Lung (tissue), 12 donors: Measurements from ENCODE around the gene ATP8A1. TPM values are rescaled to one million over a fixed set of nuclear protein-coding genes. Genes with fewer than 3 reads are reported as not detected.

Source experiments
- ATAC-seq: fragments of 200-7000 bp; cut with Tn5 transposase; one replicate; pipeline ENCODE4 v1.9.1; 2020; ENCODE audit warnings: moderate number of reproducible peaks; ENCODE audit not compliant: insufficient read depth, low FRiP score
- DNase-seq, 3 donors: peaks; one replicate each; pipeline ENCODE4 v3.0.0-alpha.2; 2013 to 2017
- H3K27ac ChIP-seq, 2 donors: one replicate each; pipeline ENCODE4 v1.5.1; 2013; ENCODE audit warnings: mild to moderate bottlenecking in 2 of 2, moderate library complexity in 2 of 2, control low read depth in 1 of 2, inconsistent platforms in 1 of 2, low read depth in 1 of 2, low read length in 1 of 2
- H3K27me3 ChIP-seq, 3 donors: one replicate each; pipeline ENCODE4 v1.5.1; 2013; ENCODE audit warnings: low read length in 2 of 3; ENCODE audit not compliant: control insufficient read depth in 3 of 3, insufficient read depth in 3 of 3
- H3K36me3 ChIP-seq, 4 donors: one replicate each; pipeline ENCODE4 v1.5.1; 2013; ENCODE audit warnings: low read length in 4 of 4, mild to moderate bottlenecking in 1 of 4, moderate library complexity in 1 of 4; ENCODE audit not compliant: control insufficient read depth in 4 of 4, insufficient read depth in 4 of 4
- H3K4me1 ChIP-seq, 5 donors: one replicate each; pipeline ENCODE4 v1.5.1; 2013; ENCODE audit warnings: low read length in 5 of 5, mild to moderate bottlenecking in 2 of 5, moderate library complexity in 1 of 5; ENCODE audit not compliant: control insufficient read depth in 5 of 5, insufficient read depth in 5 of 5
- H3K4me3 ChIP-seq: one replicate; pipeline ENCODE4 v1.5.1; 2013; ENCODE audit warnings: mild to moderate bottlenecking, control low read depth, moderate library complexity
- H3K9ac ChIP-seq, 2 donors: one replicate each; pipeline ENCODE4 v1.5.1; 2013; ENCODE audit warnings: low read length in 2 of 2, control low read depth in 1 of 2; ENCODE audit not compliant: insufficient read depth in 1 of 2
- H3K9me3 ChIP-seq, 4 donors: one replicate each; pipeline ENCODE4 v1.5.1; 2013; ENCODE audit warnings: low read length in 3 of 4, mild to moderate bottlenecking in 1 of 4, moderate library complexity in 1 of 4; ENCODE audit not compliant: control insufficient read depth in 4 of 4, insufficient read depth in 3 of 4
- WGBS, 2 donors: extraction: QIAGEN DNeasy Blood & Tissue Kit; methylation state at CpG; one replicate each; pipeline ENCODE4 v1.1.7; 2013; 5-methylcytosine and 5-hydroxymethylcytosine counted together
- polyA plus RNA-seq, 2 donors: library from polyadenylated mRNA; stranded (reverse); fragments of 200-250 nt; gene quantifications; one replicate each; pipeline ENCODE4 v1.2.1, GENCODE V29; 2013
- total RNA-seq, 2 donors: library from RNA; depleted of rRNA in 1 of 2; stranded (reverse); fragments of >200 nt in 1 of 2; gene quantifications; one replicate each; pipeline ENCODE4 v1.2.1, GENCODE V29; 2014 to 2021
- TF ChIP-seq, protein P1 (sequence below): IDR thresholded peaks from 2 replicates; pipeline ENCODE4 v1.5.1; 2012; ENCODE audit warnings: mild to moderate bottlenecking; ENCODE audit errors: control extremely low read depth, extremely low read depth
- donor health status: control.
- donor health status: control.
- donor health status: Bipolar disorder and iron deficiency.
- donor health status: healthy.
- donor health status: DM: yes; HTN: yes; CAD: no.

Gene ATP8A1
- total and polyA plus RNA-seq, 4 donors: 13.8 to 297 (median 48.9) TPM

DNA sequence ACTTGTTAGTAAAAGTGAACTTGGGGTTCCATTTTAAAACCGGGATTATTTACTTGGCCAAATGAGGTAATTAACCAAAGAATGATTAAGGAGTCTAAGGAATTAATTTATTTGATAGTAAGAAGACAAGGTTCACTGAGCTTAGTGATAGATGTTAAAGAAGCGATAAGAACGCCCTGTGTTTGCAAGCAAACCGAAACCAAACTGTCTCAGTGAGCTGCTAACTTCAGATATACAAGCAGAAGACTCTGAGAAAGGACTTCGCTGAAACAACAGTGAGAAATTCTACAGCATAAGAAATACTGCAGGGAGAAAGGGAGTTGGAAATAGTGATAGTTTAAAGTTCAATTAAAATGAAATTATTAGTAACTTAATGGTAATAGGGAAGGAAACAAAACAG lies 297.2 kb downstream of the ATP8A1 start:
- H3K4me3 ChIP-seq: no peak overlapping the region
- TF ChIP-seq, protein P1, sequence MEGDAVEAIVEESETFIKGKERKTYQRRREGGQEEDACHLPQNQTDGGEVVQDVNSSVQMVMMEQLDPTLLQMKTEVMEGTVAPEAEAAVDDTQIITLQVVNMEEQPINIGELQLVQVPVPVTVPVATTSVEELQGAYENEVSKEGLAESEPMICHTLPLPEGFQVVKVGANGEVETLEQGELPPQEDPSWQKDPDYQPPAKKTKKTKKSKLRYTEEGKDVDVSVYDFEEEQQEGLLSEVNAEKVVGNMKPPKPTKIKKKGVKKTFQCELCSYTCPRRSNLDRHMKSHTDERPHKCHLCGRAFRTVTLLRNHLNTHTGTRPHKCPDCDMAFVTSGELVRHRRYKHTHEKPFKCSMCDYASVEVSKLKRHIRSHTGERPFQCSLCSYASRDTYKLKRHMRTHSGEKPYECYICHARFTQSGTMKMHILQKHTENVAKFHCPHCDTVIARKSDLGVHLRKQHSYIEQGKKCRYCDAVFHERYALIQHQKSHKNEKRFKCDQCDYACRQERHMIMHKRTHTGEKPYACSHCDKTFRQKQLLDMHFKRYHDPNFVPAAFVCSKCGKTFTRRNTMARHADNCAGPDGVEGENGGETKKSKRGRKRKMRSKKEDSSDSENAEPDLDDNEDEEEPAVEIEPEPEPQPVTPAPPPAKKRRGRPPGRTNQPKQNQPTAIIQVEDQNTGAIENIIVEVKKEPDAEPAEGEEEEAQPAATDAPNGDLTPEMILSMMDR: no peak
- peaks cover 0 to 3% (median 0%) of the 10 kb centered on the region in 4 donors for H3K9me3 ChIP-seq
- H3K27ac ChIP-seq: no peak overlapping the region
- no peak for ATAC-seq
- WGBS, 2 donors: 39 to 71% methylated on average over 5 of the region's 5 CpGs
- H3K36me3 ChIP-seq: no peaks in the 10 kb centered on the region
- no peaks in the 10 kb centered on the region for H3K27me3 ChIP-seq
- H3K4me1 ChIP-seq: peaks cover 0 to 54% (median 17%) of the 10 kb centered on the region in 5 donors
- no peak overlapping the region for H3K9ac ChIP-seq
- peak in 2 of 3 donors; percentile 20 to 86 for DNase-seq

Other genes starting within 250 kb of the ATP8A1 start
- not detected for gene GRXCR1, start 235.6 kb upstream of the ATP8A1 start, total RNA-seq
- not detected for gene GRXCR1, start 235.6 kb upstream of the ATP8A1 start, polyA plus RNA-seq